Keratinocyte (primary cell): ENCODE data around the gene GRIN2C. TPM values are rescaled to one million over a fixed set of nuclear protein-coding genes. Genes with fewer than 3 reads are reported as not detected.

Experiments used
- DNase-seq: peaks from one replicate; pipeline ENCODE4 v3.0.0-alpha.2; 2011; ENCODE audit warnings: low read depth, missing footprints, low spot score
- FAIRE-seq: peaks from 2 replicates; lab custom pipeline; 2011; peaks lifted over from hg19 to GRCh38; lab: Jason Lieb, UNC
- H2AFZ ChIP-seq: 2 replicates; pipeline ENCODE4 v1.6.0; 2012; ENCODE audit warnings: low read length, control low read depth, inconsistent platforms; ENCODE audit not compliant: control insufficient read depth
- H3K27ac ChIP-seq: 2 replicates; pipeline ENCODE4 v1.5.1; 2011; ENCODE audit warnings: low read length; ENCODE audit not compliant: control insufficient read depth, insufficient read depth
- H3K27me3 ChIP-seq: 3 replicates; pipeline ENCODE4 v1.6.0; 2011; ENCODE audit warnings: low read length; ENCODE audit not compliant: control insufficient read depth, insufficient read depth; ENCODE audit errors: extremely low read depth
- H3K36me3 ChIP-seq, 2 experiments: 2 replicates in 1 of 2; 3 replicates in 1 of 2; pipeline ENCODE4 v1.5.1; 2011; ENCODE audit warnings: low read length in 2 of 2, mild to moderate bottlenecking in 1 of 2; ENCODE audit not compliant: control insufficient read depth in 2 of 2, insufficient read depth in 2 of 2; ENCODE audit errors: extremely low read depth in 1 of 2
- H3K4me1 ChIP-seq: 3 replicates; pipeline ENCODE4 v1.5.1; 2011; ENCODE audit warnings: low read length; ENCODE audit not compliant: control insufficient read depth, insufficient read depth; ENCODE audit errors: extremely low read depth
- H3K4me2 ChIP-seq: 3 replicates; pipeline ENCODE4 v1.6.0; 2011; ENCODE audit warnings: low read depth, low read length; ENCODE audit not compliant: control insufficient read depth, insufficient read depth; ENCODE audit errors: extremely low read depth
- H3K4me3 ChIP-seq, 3 experiments: fragments of 200-600 bp in 1 of 3; sonication (generic) in 1 of 3; 2 replicates in 2 of 3; 3 replicates in 1 of 3; pipeline ENCODE4 v1.5.1; 2011 to 2016; ENCODE audit warnings: low read length in 3 of 3, mild to moderate bottlenecking in 3 of 3, control low read depth in 2 of 3, inconsistent platforms in 1 of 3, low read depth in 1 of 3, mixed read lengths in 1 of 3, mixed run types in 1 of 3, moderate library complexity in 1 of 3; ENCODE audit not compliant: control insufficient read depth in 2 of 3, insufficient read depth in 2 of 3; ENCODE audit errors: extremely low read depth in 1 of 3
- H3K79me2 ChIP-seq: 2 replicates; pipeline ENCODE4 v1.6.0; 2012; ENCODE audit warnings: low read length; ENCODE audit not compliant: control insufficient read depth, insufficient read depth
- H3K9ac ChIP-seq: 3 replicates; pipeline ENCODE4 v1.6.0; 2011; ENCODE audit warnings: low read length; ENCODE audit not compliant: control insufficient read depth, insufficient read depth; ENCODE audit errors: extremely low read depth
- H3K9me1 ChIP-seq: 3 replicates; pipeline ENCODE4 v1.6.0; 2011; ENCODE audit warnings: low read length; ENCODE audit not compliant: control insufficient read depth, insufficient read depth; ENCODE audit errors: extremely low read depth
- H3K9me3 ChIP-seq: 2 replicates; pipeline ENCODE4 v1.5.1; 2012; ENCODE audit warnings: low read depth, low read length; ENCODE audit not compliant: control insufficient read depth
- H4K20me1 ChIP-seq: 3 replicates; pipeline ENCODE4 v1.6.0; 2011; ENCODE audit warnings: low read length; ENCODE audit not compliant: control insufficient read depth, insufficient read depth; ENCODE audit errors: extremely low read depth
- EZH2 ChIP-seq: IDR thresholded peaks from one replicate; pipeline ENCODE4 v1.6.1; 2012; ENCODE audit warnings: inconsistent platforms, mild to moderate bottlenecking, low read length, moderate library complexity
- dilution Hi-C: fragments of 300-500 bp; cut with MboI; formaldehyde crosslinking; loops from one replicate; pipeline ENCODE4 v1.7.0; 2020; ENCODE audit warnings: low sequenced_read_pairs; ENCODE audit not compliant: extremely low pct_ligation_motif_present
- polyA plus RNA-seq, 5 experiments: library from polyadenylated mRNA; depleted of rRNA in 3 of 5; stranded (reverse) in 3 of 5; stranded (forward) in 1 of 5; unstranded in 1 of 5; fragments of >200 nt; gene quantifications; 1 replicate in 1 of 5; 2 replicates in 3 of 5; 3 replicates in 1 of 5; pipeline versions ENCODE4 v1.2.1 to v1.2.3, GENCODE V29; 2011 to 2012; ENCODE audit warnings: missing spikeins in 2 of 5, low read depth in 1 of 5, low replicate concordance in 1 of 5
- TF ChIP-seq, protein P1 (sequence below), 3 experiments: IDR thresholded peaks in 1 of 3; conservative IDR thresholded peaks in 1 of 3; optimal IDR thresholded peaks in 1 of 3; 2 replicates in 2 of 3; 3 replicates in 1 of 3; pipeline versions ENCODE3 to v1.5.1; 2011; ENCODE audit warnings: low read length in 3 of 3, mild to moderate bottlenecking in 3 of 3, moderate library complexity in 2 of 3, control low read depth in 1 of 3, inconsistent platforms in 1 of 3; ENCODE audit not compliant: insufficient read depth in 2 of 3; ENCODE audit errors: extremely low read depth in 1 of 3

Gene GRIN2C
- polyA plus RNA-seq, 1 donor (not counting 4 experiments of a cell fraction or from before 2014, with no cell fraction given), result not detected

DNA sequence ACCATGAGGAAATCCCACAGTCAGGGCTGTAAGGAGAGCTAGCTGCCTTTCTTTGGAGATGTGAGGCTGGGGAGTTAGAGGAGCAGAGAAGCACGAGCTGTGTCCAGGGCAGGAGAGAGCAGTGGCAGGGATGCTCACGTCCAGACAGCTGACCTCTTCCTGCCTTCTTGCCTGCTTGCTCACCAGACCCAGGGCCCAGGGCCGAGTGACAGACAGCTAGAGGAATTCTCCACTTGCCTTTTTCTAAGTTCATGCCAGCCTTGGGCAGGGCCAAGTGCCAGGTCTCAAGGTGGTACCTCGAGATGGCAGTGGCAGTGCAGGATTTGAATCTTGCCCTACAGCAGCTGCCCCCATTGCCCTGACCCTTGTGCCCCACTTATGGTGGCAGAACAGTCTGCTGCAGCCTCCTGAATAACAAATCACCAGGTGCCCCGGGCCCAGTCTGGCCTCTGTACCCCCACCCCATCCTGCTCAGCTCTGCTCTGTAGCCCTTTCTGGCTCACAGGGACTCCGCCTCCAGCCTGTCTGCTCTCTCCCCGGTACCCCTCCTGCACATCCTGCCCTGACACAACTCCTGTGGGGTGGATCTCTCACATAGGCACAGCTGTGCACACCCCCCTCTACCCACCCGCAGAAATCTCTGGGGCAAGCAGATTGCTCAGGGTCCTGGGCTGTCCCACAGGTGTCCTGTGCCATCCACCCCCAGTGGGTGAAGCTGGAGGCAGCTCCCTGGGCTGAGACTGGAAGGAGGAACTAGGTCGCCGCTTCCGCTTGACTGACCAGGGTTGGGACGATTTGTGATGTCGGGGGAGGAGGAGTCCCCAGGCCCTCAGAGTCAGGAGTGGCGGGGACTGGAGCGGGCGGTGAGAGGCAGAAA is 25.9 kb downstream of the GRIN2C start:
- no peak overlapping the region for H3K9ac ChIP-seq
- peaks cover 0 to 4% of the 10 kb centered on the region in 2 experiments for H3K36me3 ChIP-seq
- FAIRE-seq (no peak), DNase-seq (no peak)
- H3K79me2 ChIP-seq, result no peaks in the 10 kb centered on the region
- no peak overlapping the region for H3K27ac ChIP-seq
- no peaks in the 10 kb centered on the region for H3K9me3 ChIP-seq
- H3K4me3 ChIP-seq, result no peak overlapping the region
- no peaks in the 10 kb centered on the region for H3K27me3 ChIP-seq
- H2AFZ ChIP-seq, result no peak overlapping the region
- H3K9me1 ChIP-seq, result no peaks in the 10 kb centered on the region
- H4K20me1 ChIP-seq, result no peaks in the 10 kb centered on the region
- dilution Hi-C loops, result no loop called here
- H3K4me2 ChIP-seq, result no peak overlapping the region
- H3K4me1 ChIP-seq, result no peaks in the 10 kb centered on the region
- no peak for TF ChIP-seq EZH2
- TF ChIP-seq, protein P1, sequence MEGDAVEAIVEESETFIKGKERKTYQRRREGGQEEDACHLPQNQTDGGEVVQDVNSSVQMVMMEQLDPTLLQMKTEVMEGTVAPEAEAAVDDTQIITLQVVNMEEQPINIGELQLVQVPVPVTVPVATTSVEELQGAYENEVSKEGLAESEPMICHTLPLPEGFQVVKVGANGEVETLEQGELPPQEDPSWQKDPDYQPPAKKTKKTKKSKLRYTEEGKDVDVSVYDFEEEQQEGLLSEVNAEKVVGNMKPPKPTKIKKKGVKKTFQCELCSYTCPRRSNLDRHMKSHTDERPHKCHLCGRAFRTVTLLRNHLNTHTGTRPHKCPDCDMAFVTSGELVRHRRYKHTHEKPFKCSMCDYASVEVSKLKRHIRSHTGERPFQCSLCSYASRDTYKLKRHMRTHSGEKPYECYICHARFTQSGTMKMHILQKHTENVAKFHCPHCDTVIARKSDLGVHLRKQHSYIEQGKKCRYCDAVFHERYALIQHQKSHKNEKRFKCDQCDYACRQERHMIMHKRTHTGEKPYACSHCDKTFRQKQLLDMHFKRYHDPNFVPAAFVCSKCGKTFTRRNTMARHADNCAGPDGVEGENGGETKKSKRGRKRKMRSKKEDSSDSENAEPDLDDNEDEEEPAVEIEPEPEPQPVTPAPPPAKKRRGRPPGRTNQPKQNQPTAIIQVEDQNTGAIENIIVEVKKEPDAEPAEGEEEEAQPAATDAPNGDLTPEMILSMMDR (optimal IDR thresholded peaks at IDR 0.05 in 1 of 3, IDR thresholded peaks at IDR 0.05 in 1 of 3, conservative IDR thresholded peaks at IDR 0.05 in 1 of 3; ENCODE audit: extremely low read depth in 1 of 3, insufficient read depth in 2 of 3, low read length in 3 of 3), result no peak

DNA sequence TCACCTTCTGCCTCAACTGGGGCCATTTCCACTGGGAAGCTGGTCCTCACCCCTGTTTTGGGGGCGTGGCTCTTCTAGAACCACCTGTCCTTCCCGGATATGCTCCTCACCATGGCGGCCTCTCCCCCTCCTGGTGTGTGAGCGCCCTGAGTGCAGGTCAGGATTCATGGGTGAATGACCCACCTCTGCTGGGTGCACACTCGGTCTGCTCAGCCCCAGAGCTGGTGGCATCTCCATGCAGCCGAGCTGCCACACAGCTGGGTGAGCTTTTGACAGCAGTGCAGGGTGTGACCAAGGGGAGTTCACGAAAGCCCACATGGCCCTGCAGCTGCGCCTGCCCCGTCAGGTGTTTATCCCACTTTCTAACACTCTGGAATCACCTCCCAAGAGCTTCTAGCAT is 27.3 kb downstream of the GRIN2C start:
- Histone ChIP-seq H3K4me2 (no peak overlapping the region), H3K9me1 (no peaks in the 10 kb centered on the region), H2AFZ (no peak overlapping the region), H3K4me3 (no peak overlapping the region), H3K27ac (no peak overlapping the region), H3K79me2 (no peaks in the 10 kb centered on the region), H4K20me1 (no peaks in the 10 kb centered on the region), H3K36me3 (peaks cover 0 to 4% of the 10 kb centered on the region in 2 experiments), H3K4me1 (no peaks in the 10 kb centered on the region), H3K27me3 (no peaks in the 10 kb centered on the region), H3K9me3 (no peaks in the 10 kb centered on the region), H3K9ac (no peak overlapping the region)
- dilution Hi-C loops, result no loop called here
- DNase-seq (no peak), FAIRE-seq (no peak)
- TF ChIP-seq, protein P1 (optimal IDR thresholded peaks at IDR 0.05 in 1 of 3, IDR thresholded peaks at IDR 0.05 in 1 of 3, conservative IDR thresholded peaks at IDR 0.05 in 1 of 3; ENCODE audit: extremely low read depth in 1 of 3, insufficient read depth in 2 of 3, low read length in 3 of 3), result no peak
- no peak for TF ChIP-seq EZH2
